SK-N-MC (cell line): Measurements from ENCODE around the gene ERC2.

Experiments
- DNase-seq: peaks from one replicate; pipeline ENCODE4 v3.0.0-alpha.2; 2011; ENCODE audit warnings: low read depth, low spot score
- H3K27ac ChIP-seq: fragments of 200-600 bp; sonication (generic); 2 replicates; pipeline ENCODE4 v1.5.1; 2016; ENCODE audit warnings: mixed run types
- H3K36me3 ChIP-seq: fragments of 200-600 bp; sonication (generic); 2 replicates; pipeline ENCODE4 v1.6.1; 2017; ENCODE audit warnings: antibody characterized with exemption, low read length, mixed read lengths; ENCODE audit not compliant: insufficient read depth
- H3K4me3 ChIP-seq: fragments of 200-600 bp; sonication (generic); 2 replicates; pipeline ENCODE4 v1.5.1; 2016
- H3K9ac ChIP-seq: fragments of 200-600 bp; sonication (generic); 2 replicates; pipeline ENCODE4 v1.8.0; 2017; ENCODE audit warnings: mixed run types, mixed read lengths; ENCODE audit not compliant: insufficient read length
- H3K9me3 ChIP-seq: fragments of 200-600 bp; sonication (generic); 2 replicates; pipeline ENCODE4 v1.6.1; 2017; ENCODE audit warnings: low read depth, mild to moderate bottlenecking, antibody characterized with exemption, low read length, moderate library complexity, mixed read lengths
- EZH2 ChIP-seq: fragments of 200-600 bp; sonication (generic); IDR thresholded peaks from one replicate; pipeline ENCODE4 v1.6.1; 2017; ENCODE audit warnings: antibody characterized with exemption
- FOXP2 ChIP-seq: optimal IDR thresholded peaks from 2 replicates; pipeline ENCODE3; 2011; ENCODE audit warnings: mild to moderate bottlenecking, moderate library complexity; ENCODE audit not compliant: insufficient read depth; ENCODE audit errors: extremely low read length, control extremely low read depth
- POLR2AphosphoS5 ChIP-seq: IDR thresholded peaks from 2 replicates; pipeline ENCODE4 v1.6.1; 2012; ENCODE audit warnings: mild to moderate bottlenecking, low read depth, low read length, borderline replicate concordance

The ERC2 gene

GRCh38 chr3:56415652-56416051 lies 52.6 kb downstream of the ERC2 start:
- Histone ChIP-seq H3K4me3 (no peak overlapping the region), H3K9me3 (no peaks in the 10 kb centered on the region), H3K9ac (no peak overlapping the region), H3K27ac (no peak overlapping the region), H3K36me3 (no peaks in the 10 kb centered on the region)
- DNase-seq: no peak
- no peak for TF ChIP-seq EZH2
- TF ChIP-seq POLR2AphosphoS5: no peak
- TF ChIP-seq FOXP2: no peak

DNA sequence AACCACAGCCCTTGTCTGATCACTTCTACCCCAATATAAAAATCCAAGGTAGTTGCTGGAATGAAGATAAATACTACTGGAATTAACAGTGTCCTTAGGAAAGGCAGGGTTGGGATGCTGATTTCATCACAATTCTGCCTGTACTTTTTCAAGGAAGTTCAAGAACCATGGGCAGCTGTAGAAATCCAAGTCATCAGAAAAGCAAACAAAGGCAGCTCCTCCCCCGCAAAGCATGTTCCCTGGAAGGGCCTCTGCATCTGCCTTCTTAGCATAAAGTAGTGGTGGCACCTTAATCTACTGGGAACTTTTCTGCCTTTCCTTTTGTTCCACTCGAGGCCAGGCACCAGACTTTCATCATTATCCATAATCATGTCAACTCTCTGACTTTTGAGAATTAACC lies 54.4 kb downstream of the ERC2 start:
- Histone ChIP-seq H3K9me3 (no peaks in the 10 kb centered on the region), H3K36me3 (no peaks in the 10 kb centered on the region), H3K4me3 (no peak overlapping the region), H3K27ac (no peak overlapping the region), H3K9ac (no peak overlapping the region)
- TF ChIP-seq FOXP2: no peak
- TF ChIP-seq POLR2AphosphoS5: no peak
- TF ChIP-seq EZH2: no peak
- DNase-seq: no peak

- TF ChIP-seq POLR2AphosphoS5 (no peak), EZH2 (no peak), FOXP2 (no peak)
- no peak overlapping the region for H3K4me3 ChIP-seq
- H3K36me3 ChIP-seq: no peaks in the 10 kb centered on the region
- H3K9me3 ChIP-seq: no peaks in the 10 kb centered on the region
- no peak overlapping the region for H3K27ac ChIP-seq
- H3K9ac ChIP-seq: no peak overlapping the region
- no peak for DNase-seq
Observed at GRCh38 chr3:56411166-56411565, 57.1 kb downstream of the ERC2 start.

DNA sequence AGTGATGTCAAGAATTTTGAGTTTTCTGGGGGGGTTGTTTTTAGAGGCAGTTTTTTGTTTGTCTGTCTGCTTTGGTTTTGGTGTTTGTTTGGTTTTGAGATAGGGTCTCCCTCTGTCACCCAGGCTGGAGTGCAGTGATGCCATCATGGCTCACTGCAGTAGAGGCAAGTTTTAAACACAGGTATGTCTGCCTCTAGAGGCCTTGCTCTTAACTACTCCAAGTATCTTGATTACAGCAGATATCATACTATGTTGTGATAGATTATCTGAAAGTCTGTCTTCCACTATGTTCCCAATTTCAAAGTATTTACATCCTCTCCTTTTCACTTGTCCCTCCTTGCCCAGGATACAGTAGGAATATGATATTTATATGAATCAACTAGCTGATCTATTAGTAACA lies 57.7 kb downstream of the ERC2 start:
- no peaks in the 10 kb centered on the region for H3K9me3 ChIP-seq
- DNase-seq: no peak
- no peaks in the 10 kb centered on the region for H3K36me3 ChIP-seq
- H3K4me3 ChIP-seq: no peak overlapping the region
- no peak overlapping the region for H3K27ac ChIP-seq
- TF ChIP-seq EZH2 (no peak), POLR2AphosphoS5 (no peak), FOXP2 (no peak)
- H3K9ac ChIP-seq: no peak overlapping the region

- Histone ChIP-seq H3K27ac (no peak overlapping the region), H3K9me3 (no peaks in the 10 kb centered on the region), H3K36me3 (no peaks in the 10 kb centered on the region), H3K9ac (no peak overlapping the region), H3K4me3 (no peak overlapping the region)
- DNase-seq: no peak
- TF ChIP-seq FOXP2: no peak
- TF ChIP-seq POLR2AphosphoS5: no peak
- TF ChIP-seq EZH2: no peak
Observed at GRCh38 chr3:56409790-56410189, 58.5 kb downstream of the ERC2 start.

DNA sequence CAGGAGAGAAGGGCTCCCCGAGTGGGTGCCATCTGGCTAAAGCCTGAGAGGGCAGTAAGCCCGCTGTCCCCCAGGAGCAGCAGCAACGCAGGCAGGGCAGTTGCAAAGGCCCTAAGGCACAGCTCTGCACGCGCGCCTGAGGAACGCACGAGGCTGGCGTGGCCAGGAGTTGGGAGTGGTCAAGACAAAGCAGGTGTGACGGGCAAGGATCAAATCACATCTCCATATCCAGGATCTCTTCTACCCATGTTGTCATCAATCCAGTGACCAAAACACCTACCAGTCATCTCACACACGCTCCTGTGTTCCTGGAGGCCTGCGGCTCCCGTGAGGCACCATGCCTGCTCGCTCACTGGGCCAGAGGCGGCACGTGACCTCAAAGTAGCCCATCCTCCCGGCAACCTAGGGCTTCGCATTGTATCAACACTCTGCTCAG lies 59.5 kb downstream of the ERC2 start:
- TF ChIP-seq FOXP2 (no peak), POLR2AphosphoS5 (no peak), EZH2 (no peak)
- no peaks in the 10 kb centered on the region for H3K9me3 ChIP-seq
- no peak overlapping the region for H3K9ac ChIP-seq
- DNase-seq: no peak
- no peak overlapping the region for H3K4me3 ChIP-seq
- no peaks in the 10 kb centered on the region for H3K36me3 ChIP-seq
- H3K27ac ChIP-seq: no peak overlapping the region

DNA sequence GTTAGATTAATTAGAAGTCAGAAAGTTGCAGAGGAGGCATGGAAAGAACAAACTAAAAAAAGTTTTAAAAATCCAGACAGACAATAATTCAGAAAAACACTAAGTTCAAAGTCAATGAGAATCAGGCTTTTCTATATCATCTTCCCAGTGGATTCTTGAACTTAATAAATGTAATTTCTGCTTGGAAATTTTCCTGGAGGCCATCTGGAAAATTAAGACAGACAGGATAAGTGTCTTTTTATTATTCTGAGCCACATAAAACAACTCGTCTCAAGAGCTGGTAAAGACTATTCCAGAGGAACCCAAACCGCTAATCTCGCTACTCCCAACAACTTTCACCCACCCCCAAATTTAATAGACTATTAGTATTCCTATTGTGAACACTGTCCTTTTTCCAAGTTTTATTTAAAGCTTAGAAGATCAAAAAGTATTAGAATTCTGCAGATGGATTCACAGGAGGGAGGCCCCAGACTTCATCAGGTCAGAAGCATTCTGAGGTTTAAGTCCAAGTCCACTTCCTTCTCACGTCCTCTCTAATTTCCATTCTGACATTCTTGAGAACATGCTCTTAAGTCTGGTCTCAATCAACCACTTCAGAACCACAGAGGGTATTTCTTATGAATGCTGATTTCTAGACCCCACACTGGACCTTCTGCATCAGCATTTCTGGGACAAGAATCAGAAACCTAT lies 61.3 kb downstream of the ERC2 start:
- no peaks in the 10 kb centered on the region for H3K36me3 ChIP-seq
- H3K9ac ChIP-seq: no peak overlapping the region
- H3K9me3 ChIP-seq: no peaks in the 10 kb centered on the region
- no peak overlapping the region for H3K4me3 ChIP-seq
- no peak for TF ChIP-seq EZH2
- TF ChIP-seq FOXP2: no peak
- no peak for TF ChIP-seq POLR2AphosphoS5
- H3K27ac ChIP-seq: no peak overlapping the region
- DNase-seq: no peak

GRCh38 chr3:56404884-56405283 lies 63.4 kb downstream of the ERC2 start:
- H3K9me3 ChIP-seq: no peaks in the 10 kb centered on the region
- no peak overlapping the region for H3K9ac ChIP-seq
- H3K4me3 ChIP-seq: no peak overlapping the region
- DNase-seq: no peak
- H3K27ac ChIP-seq: no peak overlapping the region
- no peaks in the 10 kb centered on the region for H3K36me3 ChIP-seq
- no peak for TF ChIP-seq POLR2AphosphoS5
- TF ChIP-seq EZH2: no peak
- no peak for TF ChIP-seq FOXP2

- Histone ChIP-seq H3K36me3 (no peaks in the 10 kb centered on the region), H3K27ac (no peak overlapping the region), H3K9me3 (no peaks in the 10 kb centered on the region), H3K4me3 (no peak overlapping the region), H3K9ac (no peak overlapping the region)
- TF ChIP-seq EZH2 (no peak), POLR2AphosphoS5 (no peak), FOXP2 (no peak)
- DNase-seq: no peak
Observed at GRCh38 chr3:56398659-56399058, 69.6 kb downstream of the ERC2 start.
